IPS-NIHi7 (cell line): ENCODE measurements around the gene SGTA.
A peak's percentile ranks its signal among the peaks of the same experiment; 100 is the strongest.
"Not testable (repeated sequence)": the region's sequence is repeated elsewhere in the genome, so short reads cannot be mapped to it uniquely, and the experiment has no call there.

Experiments
- DNase-seq: peaks from one replicate; pipeline ENCODE4 v3.0.0; 2012; ENCODE audit warnings: mixed read lengths; ENCODE audit errors: extremely low spot score

Gene SGTA, protein sequence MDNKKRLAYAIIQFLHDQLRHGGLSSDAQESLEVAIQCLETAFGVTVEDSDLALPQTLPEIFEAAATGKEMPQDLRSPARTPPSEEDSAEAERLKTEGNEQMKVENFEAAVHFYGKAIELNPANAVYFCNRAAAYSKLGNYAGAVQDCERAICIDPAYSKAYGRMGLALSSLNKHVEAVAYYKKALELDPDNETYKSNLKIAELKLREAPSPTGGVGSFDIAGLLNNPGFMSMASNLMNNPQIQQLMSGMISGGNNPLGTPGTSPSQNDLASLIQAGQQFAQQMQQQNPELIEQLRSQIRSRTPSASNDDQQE

DNA sequence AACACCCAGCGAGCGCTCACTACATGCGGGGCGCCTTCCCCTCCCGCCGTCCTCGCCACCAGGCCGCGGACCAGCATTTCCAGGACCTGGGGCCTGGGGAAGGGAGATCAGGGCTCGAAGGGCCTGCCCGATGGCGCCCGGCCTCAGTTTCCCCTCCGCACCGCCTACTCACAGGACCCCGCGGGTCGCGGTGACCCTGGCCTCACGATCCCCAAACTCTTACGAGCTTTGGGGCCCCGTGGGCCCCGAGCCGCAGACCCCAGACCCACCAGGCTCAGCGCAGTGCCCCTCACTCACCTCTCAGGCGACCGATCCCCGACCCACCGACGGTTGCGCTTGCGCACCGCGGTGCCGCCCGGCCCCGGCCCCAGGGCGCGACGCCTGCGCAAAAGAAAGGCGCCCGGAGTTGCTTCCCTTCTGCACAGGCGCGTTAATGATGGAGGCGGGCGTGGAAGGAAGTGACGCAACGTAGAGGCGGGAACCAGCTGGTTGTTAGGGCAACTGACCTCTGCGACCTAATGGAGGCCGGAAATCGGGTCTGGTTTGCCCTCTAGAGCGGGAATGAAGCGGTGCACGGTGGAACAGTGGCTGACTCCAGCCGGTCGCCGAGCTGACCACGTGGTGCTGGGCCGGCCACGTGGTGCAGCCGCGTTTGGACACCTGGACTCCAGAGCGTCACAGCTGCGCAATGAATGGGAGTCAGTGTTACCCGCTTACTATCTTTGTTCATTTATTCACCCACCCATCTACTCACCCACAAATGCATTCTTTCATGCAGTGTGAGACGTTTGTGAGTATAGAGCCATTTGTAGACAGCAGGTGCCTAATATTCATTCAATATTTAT lies at the start of gene SGTA:
TSS of gene SGTA (minus strand) at position 338 of the 845 bp plus-strand sequence. CDS start 14,205 bp downstream, outside the sequence.
- peak; percentile 97 for DNase-seq

DNA sequence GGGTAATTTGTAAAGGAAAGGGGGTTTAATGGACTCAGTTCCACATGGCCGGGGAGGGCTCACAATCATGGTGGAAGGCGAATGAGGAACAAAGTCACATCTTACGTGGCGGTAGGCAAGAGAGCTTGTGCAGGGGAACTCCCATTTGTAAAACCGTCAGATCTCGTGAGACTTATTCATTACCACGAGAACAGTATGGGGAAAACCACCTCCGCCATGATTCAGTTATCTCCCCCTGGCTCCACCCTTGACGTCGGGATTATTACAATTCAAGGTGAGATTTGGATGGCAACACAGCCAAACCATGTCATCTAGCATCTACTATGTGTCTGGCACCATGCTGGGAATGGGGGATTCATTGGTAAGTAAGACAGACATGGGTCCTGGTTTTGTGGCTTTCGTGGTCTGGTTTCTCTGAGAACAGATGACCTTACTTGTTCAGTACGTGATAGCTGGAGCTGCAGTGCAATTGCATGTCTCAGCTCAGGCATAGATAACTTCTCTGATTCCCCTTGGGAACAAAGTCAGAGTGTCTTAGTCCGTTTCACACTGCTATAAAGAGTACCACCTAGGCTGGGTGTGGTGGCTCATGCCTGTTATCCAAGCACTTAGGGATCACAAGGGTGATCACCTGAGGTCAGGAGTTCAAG lies 44.9 kb upstream of the SGTA start:
- DNase-seq = no peak

DNA sequence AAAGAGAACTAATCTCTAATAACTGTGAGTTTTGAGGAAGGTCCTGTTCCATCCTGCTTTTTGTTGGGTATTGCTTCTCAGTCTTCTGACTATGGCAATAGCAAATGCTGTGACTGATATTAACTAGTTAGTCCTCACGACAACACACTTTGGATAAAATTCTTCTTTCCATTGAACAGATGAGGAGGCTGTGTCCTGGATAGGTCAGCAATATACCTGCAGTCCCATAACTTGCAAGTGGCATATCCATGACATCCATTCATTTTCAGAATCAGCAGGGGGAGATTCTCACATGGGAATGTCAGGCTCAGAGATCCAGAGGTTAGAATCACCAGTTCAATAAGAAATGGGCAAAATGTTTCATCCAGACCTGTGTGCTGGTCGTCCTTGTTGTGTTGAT lies 43.9 kb upstream of the SGTA start:
- DNase-seq = no peak

DNA sequence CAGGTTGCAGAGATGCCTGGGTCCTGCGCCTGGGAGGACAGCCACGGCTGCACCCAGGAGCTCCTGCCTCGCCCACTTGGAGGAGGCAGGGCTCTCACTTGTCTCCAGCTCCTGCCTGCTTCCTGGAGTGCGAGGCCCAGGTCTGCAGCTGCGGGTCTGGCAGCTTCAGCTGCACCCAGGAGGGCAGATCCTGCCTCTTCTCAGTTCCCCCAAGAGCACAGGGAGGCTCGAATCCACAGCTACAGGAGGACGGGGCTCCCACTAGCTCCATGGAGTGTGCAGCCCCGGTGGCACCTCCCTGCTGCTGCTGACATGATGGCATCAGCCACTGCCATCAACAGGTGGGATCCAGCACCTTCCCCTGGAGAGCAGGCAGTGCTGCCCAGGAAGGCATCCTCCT lies 41.1 kb upstream of the SGTA start:
- no peak for DNase-seq

DNA sequence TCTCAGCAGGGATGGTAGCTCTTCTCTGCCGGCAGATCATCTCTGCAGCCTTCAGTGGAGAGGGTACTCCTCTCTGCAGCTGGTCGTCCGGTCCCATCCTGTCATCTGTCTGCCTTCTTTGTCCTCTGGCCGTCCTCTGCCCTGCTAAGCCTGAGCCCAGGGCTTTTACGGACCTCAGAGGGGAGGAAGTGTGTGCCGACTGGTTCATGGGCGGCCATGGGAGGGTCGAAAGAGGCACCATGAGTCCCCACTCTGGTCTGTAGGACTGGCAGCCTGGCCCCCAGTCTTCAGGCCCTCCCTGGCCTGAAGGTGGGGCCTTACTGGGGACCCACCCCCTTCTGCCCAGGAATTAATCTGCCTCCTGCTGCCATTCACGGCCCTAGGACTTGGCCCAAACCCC lies 40.6 kb upstream of the SGTA start:
- DNase-seq = no peak

DNA sequence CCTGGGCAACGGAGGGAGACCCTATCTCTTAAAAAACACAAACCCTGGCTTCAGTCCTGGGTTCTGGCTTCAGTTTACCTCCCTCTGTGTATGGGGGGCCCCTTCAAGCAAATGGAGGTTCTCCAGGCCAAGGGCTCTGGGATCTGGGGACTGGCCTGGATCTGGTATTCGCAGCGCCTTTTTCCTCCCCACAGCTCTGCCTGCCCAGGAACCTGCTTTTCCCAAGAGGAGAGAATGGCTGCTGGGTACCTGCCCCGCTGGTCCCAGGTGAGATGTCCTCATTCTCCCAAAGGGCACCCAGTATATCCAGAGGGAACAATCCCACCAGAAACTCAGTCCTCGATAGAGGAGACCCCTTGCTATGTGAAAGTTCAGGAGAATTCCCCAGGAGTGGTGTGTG lies 39.8 kb upstream of the SGTA start:
- no peak for DNase-seq

DNA sequence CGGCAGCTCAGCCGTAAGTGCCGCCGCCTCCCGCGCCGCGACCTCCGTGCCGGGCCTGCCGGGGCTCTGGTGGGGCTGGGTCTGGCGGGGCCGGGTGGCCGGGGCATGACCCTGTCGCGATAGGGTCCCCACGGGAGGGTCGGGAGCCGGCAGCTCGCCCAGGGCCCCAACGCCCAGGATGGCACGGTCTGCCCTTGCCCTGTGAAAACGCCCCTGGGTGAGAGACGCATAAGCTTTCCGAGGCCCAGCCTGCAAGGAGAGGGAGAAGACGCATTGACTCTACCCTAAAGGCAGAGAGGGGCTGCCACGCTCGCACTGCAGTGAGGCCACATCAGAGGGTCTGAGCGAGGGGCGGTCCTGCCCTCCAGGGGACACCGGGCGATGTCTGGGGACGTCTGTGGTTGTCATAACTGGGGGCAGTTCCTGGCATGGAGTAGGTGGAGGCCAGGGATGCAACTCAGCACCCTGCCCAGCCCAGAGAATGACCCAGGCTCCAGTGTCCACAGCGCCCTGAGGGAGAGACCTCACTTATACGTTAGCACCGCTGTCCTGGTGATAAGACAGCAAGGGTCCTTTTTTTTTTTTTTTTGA lies 37.1 kb upstream of the SGTA start:
- DNase-seq = peak; percentile 55

DNA sequence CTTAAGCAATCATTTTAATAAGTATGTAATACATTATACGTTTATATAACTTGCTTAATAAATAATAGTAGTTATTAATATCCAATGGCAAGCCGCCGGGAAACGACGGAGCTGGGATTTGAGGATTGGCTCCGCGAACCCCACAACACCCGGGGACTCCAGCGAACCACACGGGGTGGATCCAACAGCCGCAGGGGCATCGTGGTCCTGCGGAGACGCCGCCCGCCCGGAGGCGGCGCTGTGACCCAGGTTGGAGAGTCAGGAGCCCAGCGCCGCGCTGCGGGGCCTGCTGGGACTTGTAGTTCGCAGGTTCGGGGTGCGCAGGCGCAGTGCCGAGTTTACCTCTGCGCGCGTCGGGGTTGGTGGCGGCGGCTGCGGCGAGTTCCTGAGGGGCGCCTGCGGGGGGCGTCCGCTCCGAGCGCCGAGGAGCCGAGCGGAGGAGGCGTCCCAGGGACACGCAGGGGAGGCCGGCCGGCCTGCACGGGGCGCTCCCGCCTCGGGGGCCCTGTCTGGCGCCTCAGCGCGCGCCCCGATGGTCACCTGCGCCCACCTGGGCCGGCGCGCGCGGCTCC lies 36.6 kb upstream of the SGTA start, which contains the start of gene ZNF554:
TSS of gene ZNF554 (plus strand) at position 329 of the 572 bp plus-strand sequence. CDS start at position 533, 204 bp downstream.
- DNase-seq = peak; percentile 95

DNA sequence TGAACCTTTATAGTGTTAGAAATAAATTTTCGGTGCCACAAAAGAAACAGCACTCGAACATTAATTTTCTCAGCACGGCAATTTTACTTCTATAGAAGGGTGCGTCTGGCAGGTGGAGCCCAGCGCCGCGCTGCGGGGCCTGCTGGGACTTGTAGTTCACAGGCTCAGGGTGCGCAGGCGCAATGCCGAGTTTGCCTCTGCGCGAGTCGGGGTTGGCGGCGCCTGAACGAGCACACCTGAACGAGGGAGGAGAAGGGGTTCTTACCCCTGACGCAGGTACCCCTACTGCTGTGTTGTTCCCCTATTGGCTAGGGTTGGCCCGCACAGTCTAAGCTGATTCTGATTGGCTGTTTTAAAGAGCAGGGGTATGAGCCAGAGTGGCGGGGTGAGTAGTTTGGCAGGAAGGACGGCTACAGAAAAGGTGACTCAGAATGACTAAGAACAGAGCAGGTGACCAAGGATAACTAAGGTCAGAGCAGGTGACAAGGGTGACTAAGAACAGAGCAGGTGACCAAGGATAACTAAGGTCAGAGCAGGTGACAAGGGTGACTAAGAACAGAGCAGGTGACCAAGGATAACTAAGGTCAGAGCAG lies 34.3 kb upstream of the SGTA start:
- DNase-seq = not testable (repeated sequence)

DNA sequence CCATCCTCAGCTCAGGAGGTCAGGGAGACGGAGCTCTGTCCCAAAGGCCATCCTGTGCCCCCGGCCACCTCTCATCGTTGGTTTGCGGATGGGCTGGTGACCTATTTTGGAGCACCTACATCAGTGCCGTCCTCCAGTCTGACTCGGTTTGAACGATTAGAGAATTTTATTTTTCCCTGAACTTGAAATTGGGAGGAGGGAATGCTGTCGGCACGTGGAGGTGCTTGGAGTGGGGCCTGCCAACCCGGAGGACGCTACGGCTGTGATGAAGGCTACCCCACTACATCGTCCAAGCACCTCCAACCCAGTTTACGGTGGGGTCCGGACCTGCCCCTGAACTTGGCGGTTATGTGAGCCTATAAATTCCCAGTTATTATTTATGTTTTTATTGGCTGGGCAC lies 33.6 kb upstream of the SGTA start:
- no peak for DNase-seq

DNA sequence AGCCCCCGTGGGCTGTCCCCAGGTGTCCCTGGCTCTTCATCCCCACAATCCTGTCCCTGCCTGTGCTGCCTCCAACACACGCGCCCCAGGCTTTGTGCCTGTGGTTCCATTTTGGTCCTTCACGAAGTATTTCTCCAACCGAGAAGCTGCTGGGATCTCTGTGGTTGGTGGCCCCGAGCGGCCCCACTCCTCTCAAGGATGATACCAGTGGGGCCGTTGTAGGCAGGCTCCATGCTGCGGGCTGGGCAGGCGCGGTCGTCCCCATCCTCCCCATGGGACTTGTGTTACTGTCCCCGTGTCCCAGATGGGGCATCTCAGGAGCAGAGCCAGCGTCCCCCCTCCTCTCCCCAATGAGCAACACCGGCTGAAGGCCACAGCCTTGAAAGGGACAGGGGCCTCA lies 32.9 kb upstream of the SGTA start:
- DNase-seq = no peak

DNA sequence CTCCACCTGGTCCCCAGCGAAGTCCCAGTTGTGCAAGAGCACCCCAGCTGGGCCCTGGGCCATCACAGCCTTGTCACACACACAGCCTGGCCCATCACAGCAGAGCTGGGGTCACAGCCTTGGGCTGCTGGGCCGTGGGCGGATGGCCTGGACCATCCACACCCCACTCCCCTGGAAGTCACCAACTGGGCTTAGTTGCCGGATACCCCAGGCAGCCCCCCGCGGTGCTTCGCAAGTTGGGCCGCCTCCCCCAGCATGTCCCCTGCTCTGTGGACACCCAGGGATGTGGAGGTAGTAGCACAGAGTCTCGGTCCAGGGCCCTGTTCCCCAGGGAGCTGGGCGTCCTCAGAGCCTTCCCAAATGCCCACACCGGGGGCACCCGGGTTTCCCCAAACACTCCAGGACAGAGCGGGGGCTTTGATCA lies 32.1 kb upstream of the SGTA start:
- DNase-seq = no peak

DNA sequence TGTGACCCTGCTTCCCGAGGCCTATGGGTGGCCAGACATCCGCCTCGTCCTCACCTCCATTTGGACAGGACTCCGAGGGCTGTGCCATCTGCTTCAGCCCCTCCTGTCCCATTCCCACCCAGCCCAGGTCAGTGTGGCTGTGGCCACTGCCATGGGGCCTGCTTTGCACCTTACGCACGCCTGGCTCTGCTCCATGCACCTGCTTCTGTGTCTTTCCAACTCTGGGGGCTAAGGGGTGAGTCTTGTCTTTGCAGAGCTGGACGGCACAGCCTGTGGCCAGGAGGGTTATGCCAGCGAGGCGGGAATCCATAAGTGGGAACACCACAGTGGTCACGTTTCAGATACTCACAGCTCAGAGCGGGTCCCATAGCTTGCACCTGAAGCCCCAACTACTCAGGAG lies 31.4 kb upstream of the SGTA start:
- no peak for DNase-seq

DNA sequence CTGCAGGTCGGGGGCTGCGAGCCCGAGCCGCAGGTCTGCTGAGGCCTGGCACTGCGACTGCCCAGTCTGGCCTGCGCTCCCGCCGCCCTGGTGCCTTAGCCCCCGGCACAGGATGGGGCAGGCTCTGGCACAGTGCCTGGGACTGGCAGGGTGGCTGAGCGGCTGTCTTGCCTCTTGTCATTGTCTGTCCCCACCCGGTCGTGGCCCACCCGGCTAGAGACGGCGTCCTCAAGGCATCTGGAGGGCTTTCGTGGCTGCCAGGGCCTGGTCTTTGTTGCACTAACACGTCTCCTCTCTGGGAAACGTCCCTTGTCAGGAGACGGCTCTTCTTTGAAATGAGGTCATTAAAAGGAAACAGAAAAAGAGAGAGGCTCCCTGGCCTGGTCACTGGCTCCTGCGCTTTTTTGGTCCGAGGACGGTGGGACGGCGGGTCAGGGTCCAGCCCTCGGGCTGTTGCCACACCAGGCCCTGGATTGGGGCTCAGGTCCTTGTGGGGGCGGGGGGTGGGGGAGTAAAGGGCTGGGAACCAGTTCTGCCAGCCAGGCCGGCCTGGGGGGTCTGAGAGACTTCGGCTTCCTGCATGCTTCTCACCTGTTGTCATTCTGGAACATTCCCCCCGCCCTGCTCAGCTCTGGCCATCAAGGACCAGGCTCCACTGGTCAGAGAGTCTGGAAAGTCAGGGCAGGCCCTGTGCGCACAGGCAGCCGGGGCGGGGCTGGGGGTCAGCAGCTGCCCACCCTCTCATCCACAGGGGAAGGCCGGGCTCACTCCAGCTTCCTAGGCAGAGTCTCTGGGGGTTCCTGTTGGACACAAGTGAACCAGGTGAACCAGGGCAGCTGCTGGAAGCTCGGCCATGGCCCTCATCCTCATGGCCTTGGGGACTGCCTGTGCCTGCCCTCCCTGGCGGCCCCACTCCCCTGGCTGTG lies 30.4 kb upstream of the SGTA start:
- no peak for DNase-seq

DNA sequence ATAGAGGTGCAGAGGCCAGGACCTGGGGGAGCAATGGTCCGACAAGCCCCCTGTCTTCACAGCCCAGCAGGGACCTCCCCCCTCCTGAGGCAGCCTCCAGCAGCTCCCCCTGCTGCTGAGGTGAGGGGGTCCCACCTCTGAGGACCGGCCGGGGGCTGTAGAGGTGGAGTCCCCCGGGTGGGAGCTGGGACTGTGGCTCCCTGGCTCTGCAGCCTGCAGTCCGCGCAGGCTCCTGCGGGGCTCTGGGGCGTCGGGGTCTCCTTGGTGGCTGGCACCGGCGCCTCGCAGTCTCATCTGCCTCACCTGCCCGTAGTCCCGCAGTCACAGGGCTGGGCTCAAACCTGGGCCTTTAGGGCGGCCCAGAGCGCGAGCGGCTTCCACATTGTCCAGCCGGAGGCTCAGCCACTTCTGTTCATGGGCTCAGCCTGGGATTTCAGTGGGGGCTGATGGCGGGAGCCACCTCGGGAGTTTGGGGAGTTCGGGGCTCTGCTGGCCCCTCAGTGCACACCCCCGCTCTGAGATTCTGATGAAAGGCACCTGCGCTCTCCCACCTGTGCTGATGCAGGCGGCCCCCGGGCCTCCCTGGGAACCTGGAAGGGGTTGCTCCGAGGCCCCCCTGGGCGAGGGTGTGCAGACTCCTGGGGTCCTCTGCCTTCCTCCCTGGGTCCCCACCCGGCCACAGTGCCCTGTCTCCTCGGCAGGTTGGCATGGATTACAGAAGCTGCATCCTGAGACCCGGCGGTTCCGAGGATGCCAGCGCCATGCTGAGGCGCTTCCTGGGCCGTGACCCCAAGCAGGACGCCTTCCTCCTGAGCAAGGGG lies 29.6 kb upstream of the SGTA start:
- no peak for DNase-seq

DNA sequence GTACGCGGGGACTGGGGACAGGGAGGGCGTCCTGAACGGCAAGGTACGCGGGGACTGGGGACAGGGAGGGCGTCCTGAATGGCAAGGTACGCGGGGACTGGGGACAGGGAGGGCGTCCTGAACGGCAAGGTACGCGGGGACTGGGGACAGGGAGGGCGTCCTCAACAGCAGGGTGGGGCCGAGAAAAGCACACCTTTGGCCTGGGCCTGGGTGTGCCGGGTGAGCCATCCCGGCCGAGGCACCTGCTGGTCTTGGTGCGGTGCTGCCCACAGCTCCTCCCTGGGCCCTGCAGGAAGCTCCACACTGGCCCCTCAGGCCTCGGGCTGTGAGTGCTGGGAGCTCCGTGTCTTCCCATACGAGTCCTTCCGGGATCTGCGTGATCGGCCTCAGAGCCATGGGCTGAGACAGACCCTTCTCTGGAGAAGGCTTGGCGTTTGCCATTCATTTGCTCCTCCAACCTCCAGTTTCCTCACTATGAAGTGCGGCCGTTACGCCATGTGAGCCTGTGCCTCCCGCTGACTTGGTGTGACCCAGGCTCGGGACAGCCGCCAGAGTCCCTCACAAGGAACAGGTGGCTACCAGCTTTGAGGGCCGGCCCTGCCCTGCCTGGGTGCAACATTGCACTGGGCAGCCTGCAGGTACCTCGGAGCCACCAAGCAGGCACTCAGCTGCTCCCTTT lies 28.8 kb upstream of the SGTA start:
- DNase-seq = no peak

DNA sequence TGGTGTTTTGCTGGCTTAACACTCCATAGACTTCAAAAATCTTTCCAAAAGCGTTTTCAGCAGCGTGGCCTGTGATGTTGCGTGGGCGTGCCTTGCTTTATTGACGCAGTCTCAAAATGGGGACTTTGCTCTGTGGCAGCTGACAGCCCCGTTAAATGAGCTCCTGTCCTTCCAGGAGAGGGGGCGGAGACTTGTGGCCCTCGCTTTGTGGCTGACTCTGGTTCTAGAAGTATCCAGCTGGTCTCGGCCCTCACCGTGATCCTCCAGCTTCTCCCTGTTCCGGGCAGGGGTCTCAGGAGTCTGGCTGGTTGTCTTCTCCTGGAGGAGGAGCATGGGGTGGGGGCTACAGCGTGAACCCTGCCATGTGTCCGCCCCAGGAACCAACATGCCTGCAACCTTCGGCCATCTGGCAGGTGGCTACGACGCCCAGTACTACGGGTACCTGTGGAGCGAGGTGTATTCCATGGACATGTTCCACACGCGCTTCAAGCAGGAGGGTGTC lies 28.2 kb upstream of the SGTA start:
- no peak for DNase-seq
